Mesenchymal stem cell (in vitro differentiated cells and primary cell): ENCODE data around the gene FBXL7.

Experiments used
- DNase-seq: peaks from one replicate; pipeline ENCODE4 v3.0.0-alpha.2; 2013
- H2AFZ ChIP-seq: one replicate; pipeline ENCODE4 v1.6.1; 2013; ENCODE audit warnings: low read depth, mild to moderate bottlenecking, control low read depth, inconsistent platforms, low read length, moderate library complexity
- H2AK5ac ChIP-seq: 2 replicates; pipeline ENCODE4 v1.6.1; 2013; ENCODE audit warnings: low read length, moderate library complexity, mild to moderate bottlenecking, inconsistent platforms; ENCODE audit not compliant: severe bottlenecking
- H2BK120ac ChIP-seq: one replicate; pipeline ENCODE4 v1.6.1; 2013; ENCODE audit warnings: low read depth, mild to moderate bottlenecking, inconsistent platforms, low read length, moderate library complexity
- H2BK12ac ChIP-seq, 2 experiments: one replicate each; pipeline ENCODE4 v1.6.1; 2013; ENCODE audit warnings: inconsistent platforms in 2 of 2, low read length in 2 of 2, mild to moderate bottlenecking in 2 of 2, moderate library complexity in 2 of 2, control low read depth in 1 of 2
- H2BK15ac ChIP-seq: one replicate; pipeline ENCODE4 v1.6.1; 2013; ENCODE audit warnings: mild to moderate bottlenecking, low read depth, inconsistent platforms; ENCODE audit not compliant: poor library complexity, severe bottlenecking
- H2BK5ac ChIP-seq: 2 replicates; pipeline ENCODE4 v1.6.1; 2013; ENCODE audit warnings: low read depth, mild to moderate bottlenecking, low read length, control low read depth, inconsistent platforms; ENCODE audit not compliant: poor library complexity, severe bottlenecking
- H3K14ac ChIP-seq, 2 experiments: one replicate each; pipeline ENCODE4 v1.6.1; 2013; ENCODE audit warnings: inconsistent platforms in 2 of 2, low read length in 2 of 2, control low read depth in 1 of 2, mild to moderate bottlenecking in 1 of 2, moderate library complexity in 1 of 2
- H3K18ac ChIP-seq, 2 experiments: one replicate each; pipeline ENCODE4 v1.6.1; 2013; ENCODE audit warnings: inconsistent platforms in 2 of 2, low read length in 2 of 2, control low read depth in 1 of 2, low read depth in 1 of 2, mild to moderate bottlenecking in 1 of 2
- H3K23ac ChIP-seq, 2 experiments: one replicate each; pipeline ENCODE4 v1.6.1; 2013; ENCODE audit warnings: inconsistent platforms in 2 of 2, low read length in 2 of 2, mild to moderate bottlenecking in 2 of 2, moderate library complexity in 2 of 2, control low read depth in 1 of 2
- H3K27ac ChIP-seq: 2 replicates; pipeline ENCODE4 v1.5.1; 2013; ENCODE audit warnings: mild to moderate bottlenecking, moderate library complexity, low read length, control low read depth, inconsistent platforms; ENCODE audit not compliant: poor library complexity, severe bottlenecking
- H3K27me3 ChIP-seq, 2 experiments: 2 replicates each; pipeline versions ENCODE4 v1.6.1 to v1.7.0; 2013; ENCODE audit warnings: low read length in 2 of 2, mild to moderate bottlenecking in 2 of 2, moderate library complexity in 2 of 2, control low read depth in 1 of 2, inconsistent platforms in 1 of 2; ENCODE audit not compliant: control insufficient read depth in 1 of 2, insufficient read depth in 1 of 2
- H3K36me3 ChIP-seq, 2 experiments: 2 replicates each; pipeline versions ENCODE4 v1.6.1 to v1.7.0; 2013; ENCODE audit warnings: low read length in 2 of 2, control low read depth in 1 of 2, inconsistent platforms in 1 of 2, low read depth in 1 of 2, mild to moderate bottlenecking in 1 of 2; ENCODE audit not compliant: insufficient read depth in 2 of 2, control insufficient read depth in 1 of 2
- H3K4ac ChIP-seq, 2 experiments: one replicate each; pipeline ENCODE4 v1.6.1; 2013; ENCODE audit warnings: inconsistent platforms in 2 of 2, low read length in 2 of 2, mild to moderate bottlenecking in 2 of 2, moderate library complexity in 2 of 2, control low read depth in 1 of 2, low read depth in 1 of 2
- H3K4me1 ChIP-seq: 2 replicates; pipeline ENCODE4 v1.6.1; 2013; ENCODE audit warnings: low read depth, low read length, control low read depth; ENCODE audit not compliant: control insufficient read depth, insufficient read depth
- H3K4me2 ChIP-seq: 2 replicates; pipeline ENCODE4 v1.6.1; 2013; ENCODE audit warnings: low read length, mild to moderate bottlenecking, inconsistent platforms; ENCODE audit not compliant: poor library complexity, severe bottlenecking
- H3K4me3 ChIP-seq, 2 experiments: 2 replicates each; pipeline versions ENCODE4 v1.5.1 to v1.7.0; 2013; ENCODE audit warnings: low read length in 2 of 2, mild to moderate bottlenecking in 2 of 2, control low read depth in 1 of 2, low read depth in 1 of 2; ENCODE audit not compliant: insufficient read depth in 1 of 2
- H3K79me1 ChIP-seq: replicated peaks from 2 replicates; pipeline ENCODE4 v1.6.1; 2013; ENCODE audit warnings: mild to moderate bottlenecking, control low read depth, low read length, inconsistent platforms; ENCODE audit not compliant: poor library complexity, severe bottlenecking
- H3K9ac ChIP-seq: 2 replicates; pipeline ENCODE4 v1.7.0; 2013; ENCODE audit warnings: mild to moderate bottlenecking, low read length, moderate library complexity
- H3K9me3 ChIP-seq: 2 replicates; pipeline ENCODE4 v1.7.0; 2013; ENCODE audit warnings: mild to moderate bottlenecking, low read length; ENCODE audit not compliant: control insufficient read depth
- H4K8ac ChIP-seq: one replicate; pipeline ENCODE4 v1.6.1; 2013; ENCODE audit warnings: inconsistent platforms, mild to moderate bottlenecking, low read length, moderate library complexity
- H4K91ac ChIP-seq: one replicate; pipeline ENCODE4 v1.6.1; 2013; ENCODE audit warnings: mild to moderate bottlenecking, low read length, inconsistent platforms
- WGBS: methylation state at CpG from one replicate; pipeline ENCODE4 v1.1.7; 2013; ENCODE audit warnings: mixed read lengths; 5-methylcytosine and 5-hydroxymethylcytosine counted together

Gene FBXL7

DNA sequence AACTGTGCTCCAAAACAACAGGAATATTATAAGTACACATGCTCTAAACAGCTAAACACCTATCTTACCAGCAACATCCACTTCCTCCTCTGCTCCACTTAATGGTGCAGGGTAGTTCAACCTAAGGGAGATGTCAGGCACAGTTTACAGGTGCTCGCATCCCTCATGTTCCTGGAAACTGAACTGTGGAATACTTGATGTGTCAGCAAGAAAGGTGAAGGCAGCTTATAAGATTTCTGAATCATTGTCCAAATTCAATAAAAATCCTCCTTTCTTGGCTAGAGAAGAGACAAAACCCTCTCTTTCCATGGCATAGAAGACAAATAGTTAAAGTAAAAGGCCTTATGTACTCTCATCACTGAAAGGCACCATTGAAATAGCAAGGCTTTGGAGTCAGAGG is 272.2 kb downstream of the FBXL7 start:
- H4K8ac ChIP-seq: no peak overlapping the region
- H3K36me3 ChIP-seq: no peaks in the 10 kb centered on the region
- no peak overlapping the region for H2BK5ac ChIP-seq
- no peak overlapping the region for H2BK12ac ChIP-seq
- no peak overlapping the region for H2AFZ ChIP-seq
- H3K27me3 ChIP-seq: no peaks in the 10 kb centered on the region
- H3K4me3 ChIP-seq: no peak overlapping the region
- H3K18ac ChIP-seq: no peak overlapping the region
- H4K91ac ChIP-seq: no peak overlapping the region
- no peak overlapping the region for H3K4me2 ChIP-seq
- no peak overlapping the region for H2AK5ac ChIP-seq
- no CpG with 5 or more reads among the region's 1 CpG for whole genome bisulfite sequencing
- H3K14ac ChIP-seq: no peak overlapping the region
- no peak for DNase-seq
- H2BK120ac ChIP-seq: no peak overlapping the region
- no peaks in the 10 kb centered on the region for H3K9me3 ChIP-seq
- peaks cover 19% of the 10 kb centered on the region for H3K79me1 ChIP-seq
- no peak overlapping the region for H3K27ac ChIP-seq
- no peak overlapping the region for H3K4ac ChIP-seq
- H2BK15ac ChIP-seq: no peak overlapping the region
- H3K9ac ChIP-seq: no peak overlapping the region
- H3K4me1 ChIP-seq: no peaks in the 10 kb centered on the region
- no peak overlapping the region for H3K23ac ChIP-seq

DNA sequence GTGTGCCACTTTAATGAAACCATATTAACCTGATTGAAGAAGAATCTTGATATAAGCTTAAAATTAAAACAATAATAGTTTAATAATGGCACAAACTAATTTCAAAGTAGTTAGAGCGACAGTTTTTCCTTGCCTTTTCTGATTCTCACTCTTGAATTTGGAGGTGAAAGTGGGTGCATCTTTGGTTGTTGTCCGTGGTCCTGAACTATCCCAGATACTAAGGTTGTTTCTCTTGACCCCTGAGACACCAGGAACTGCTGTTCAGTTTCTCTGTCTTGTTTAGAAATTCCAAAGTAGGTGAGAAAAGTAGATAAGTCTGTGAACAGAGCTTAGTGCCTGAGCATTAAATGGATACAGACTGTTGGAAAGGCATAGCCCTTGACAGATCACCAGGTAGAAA is 274.7 kb downstream of the FBXL7 start:
- no peak overlapping the region for H3K4me3 ChIP-seq
- WGBS: 98% methylated on average over 2 of the region's 2 CpGs
- H3K14ac ChIP-seq: no peak overlapping the region
- DNase-seq: no peak
- H2AFZ ChIP-seq: no peak overlapping the region
- no peak overlapping the region for H3K4me2 ChIP-seq
- H4K91ac ChIP-seq: no peak overlapping the region
- H3K9ac ChIP-seq: no peak overlapping the region
- no peak overlapping the region for H3K18ac ChIP-seq
- no peak overlapping the region for H2BK5ac ChIP-seq
- no peak overlapping the region for H2BK15ac ChIP-seq
- no peak overlapping the region for H3K27ac ChIP-seq
- no peak overlapping the region for H2BK12ac ChIP-seq
- H3K4me1 ChIP-seq: no peaks in the 10 kb centered on the region
- H3K23ac ChIP-seq: no peak overlapping the region
- no peak overlapping the region for H2AK5ac ChIP-seq
- no peaks in the 10 kb centered on the region for H3K36me3 ChIP-seq
- no peak overlapping the region for H4K8ac ChIP-seq
- no peak overlapping the region for H2BK120ac ChIP-seq
- peaks cover 14% of the 10 kb centered on the region for H3K79me1 ChIP-seq
- H3K4ac ChIP-seq: no peak overlapping the region
- H3K9me3 ChIP-seq: no peaks in the 10 kb centered on the region
- H3K27me3 ChIP-seq: no peaks in the 10 kb centered on the region

DNA sequence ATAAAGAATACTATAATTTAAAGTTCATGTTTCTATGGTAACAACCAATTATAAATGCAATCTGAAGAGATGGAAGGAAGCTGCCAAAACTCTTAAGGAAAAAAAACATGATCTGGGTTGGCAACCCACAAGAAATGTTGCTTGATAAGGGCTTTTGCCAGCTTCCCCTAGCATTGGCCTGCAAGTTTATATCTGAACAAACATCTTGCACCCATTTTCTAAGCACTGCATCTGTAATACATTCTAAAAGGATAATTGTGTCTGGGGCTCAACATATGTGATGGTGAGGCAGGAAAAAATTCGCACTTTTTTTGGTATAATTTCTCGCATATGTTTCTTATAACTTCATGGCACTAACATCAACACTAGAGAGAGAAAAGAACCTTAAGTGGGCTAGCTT is 276.4 kb downstream of the FBXL7 start:
- no peak overlapping the region for H2BK120ac ChIP-seq
- no peak overlapping the region for H2BK15ac ChIP-seq
- H2BK12ac ChIP-seq: no peak overlapping the region
- H4K91ac ChIP-seq: no peak overlapping the region
- no peak overlapping the region for H3K4me3 ChIP-seq
- H3K36me3 ChIP-seq: no peaks in the 10 kb centered on the region
- H3K14ac ChIP-seq: no peak overlapping the region
- H3K9ac ChIP-seq: no peak overlapping the region
- no peak for DNase-seq
- no peaks in the 10 kb centered on the region for H3K9me3 ChIP-seq
- no peak overlapping the region for H3K23ac ChIP-seq
- no peaks in the 10 kb centered on the region for H3K4me1 ChIP-seq
- no peak overlapping the region for H3K4ac ChIP-seq
- no peak overlapping the region for H2AFZ ChIP-seq
- WGBS: no CpG with 5 or more reads among the region's 2 CpGs
- H3K4me2 ChIP-seq: no peak overlapping the region
- H2AK5ac ChIP-seq: no peak overlapping the region
- H3K79me1 ChIP-seq: peaks cover 16% of the 10 kb centered on the region
- H3K27ac ChIP-seq: no peak overlapping the region
- H2BK5ac ChIP-seq: no peak overlapping the region
- H3K18ac ChIP-seq: no peak overlapping the region
- no peak overlapping the region for H4K8ac ChIP-seq
- no peaks in the 10 kb centered on the region for H3K27me3 ChIP-seq

DNA sequence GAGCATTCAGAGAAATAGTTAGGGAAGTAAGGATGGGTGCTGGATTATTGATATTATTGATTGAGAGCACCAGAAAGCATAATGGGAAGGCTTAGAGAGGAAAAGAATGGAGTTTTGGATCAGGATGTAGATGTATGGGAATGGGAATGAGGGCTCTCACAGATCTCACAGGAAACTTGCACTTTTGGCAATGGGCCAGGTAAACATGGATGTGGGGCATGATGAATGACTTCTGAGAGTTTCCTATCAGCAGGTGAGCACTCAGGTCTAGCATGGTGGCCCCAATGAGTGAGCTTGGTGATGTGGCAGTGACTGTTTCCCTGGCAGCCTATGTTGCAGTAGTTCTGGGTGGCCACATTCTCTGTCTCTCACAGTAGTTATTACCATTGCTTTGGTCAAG is 283.8 kb downstream of the FBXL7 start:
- H3K27me3 ChIP-seq: no peaks in the 10 kb centered on the region
- no peak overlapping the region for H3K4me2 ChIP-seq
- H2AK5ac ChIP-seq: no peak overlapping the region
- H3K9ac ChIP-seq: no peak overlapping the region
- H3K27ac ChIP-seq: no peak overlapping the region
- no peak overlapping the region for H2BK12ac ChIP-seq
- H3K18ac ChIP-seq: no peak overlapping the region
- no peak for DNase-seq
- H3K4ac ChIP-seq: no peak overlapping the region
- H2BK15ac ChIP-seq: no peak overlapping the region
- no peak overlapping the region for H2BK5ac ChIP-seq
- H3K9me3 ChIP-seq: no peaks in the 10 kb centered on the region
- H4K91ac ChIP-seq: no peak overlapping the region
- no peak overlapping the region for H2BK120ac ChIP-seq
- H3K36me3 ChIP-seq: no peaks in the 10 kb centered on the region
- H4K8ac ChIP-seq: no peak overlapping the region
- no peak overlapping the region for H3K4me3 ChIP-seq
- H2AFZ ChIP-seq: no peak overlapping the region
- H3K4me1 ChIP-seq: no peaks in the 10 kb centered on the region
- no peak overlapping the region for H3K23ac ChIP-seq
- no peak overlapping the region for H3K14ac ChIP-seq
- peaks cover 41% of the 10 kb centered on the region for H3K79me1 ChIP-seq
